ENCODE data around the gene BARX2.

- TF ChIP-seq EZH2phosphoT487 (conservative IDR thresholded peaks at IDR 0.05; ENCODE audit: low read length) = no peak
- TF ChIP-seq, protein P1, sequence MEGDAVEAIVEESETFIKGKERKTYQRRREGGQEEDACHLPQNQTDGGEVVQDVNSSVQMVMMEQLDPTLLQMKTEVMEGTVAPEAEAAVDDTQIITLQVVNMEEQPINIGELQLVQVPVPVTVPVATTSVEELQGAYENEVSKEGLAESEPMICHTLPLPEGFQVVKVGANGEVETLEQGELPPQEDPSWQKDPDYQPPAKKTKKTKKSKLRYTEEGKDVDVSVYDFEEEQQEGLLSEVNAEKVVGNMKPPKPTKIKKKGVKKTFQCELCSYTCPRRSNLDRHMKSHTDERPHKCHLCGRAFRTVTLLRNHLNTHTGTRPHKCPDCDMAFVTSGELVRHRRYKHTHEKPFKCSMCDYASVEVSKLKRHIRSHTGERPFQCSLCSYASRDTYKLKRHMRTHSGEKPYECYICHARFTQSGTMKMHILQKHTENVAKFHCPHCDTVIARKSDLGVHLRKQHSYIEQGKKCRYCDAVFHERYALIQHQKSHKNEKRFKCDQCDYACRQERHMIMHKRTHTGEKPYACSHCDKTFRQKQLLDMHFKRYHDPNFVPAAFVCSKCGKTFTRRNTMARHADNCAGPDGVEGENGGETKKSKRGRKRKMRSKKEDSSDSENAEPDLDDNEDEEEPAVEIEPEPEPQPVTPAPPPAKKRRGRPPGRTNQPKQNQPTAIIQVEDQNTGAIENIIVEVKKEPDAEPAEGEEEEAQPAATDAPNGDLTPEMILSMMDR (IDR thresholded peaks at IDR 0.05; ENCODE audit: insufficient read depth, low read length, poor library complexity, severe bottlenecking) = no peak
Measured at GRCh38 chr11:129375751-129376657, at the start of gene BARX2.

All from SU-DHL-6 (cell line).